KMS-11 (cell line): ENCODE data around the gene WDR72.

Experiments
- H2AFZ ChIP-seq: fragments of 200-600 bp; sonication (generic); 2 replicates; pipeline ENCODE4 v1.6.1; 2016; ENCODE audit warnings: antibody characterized with exemption, mixed run types, low read depth
- H3K27ac ChIP-seq: fragments of 200-600 bp; sonication (generic); 2 replicates; pipeline ENCODE4 v1.6.1; 2016; ENCODE audit warnings: mild to moderate bottlenecking, mixed run types
- H3K27me3 ChIP-seq: fragments of 200-600 bp; sonication (generic); 2 replicates; pipeline ENCODE4 v1.6.1; 2017; ENCODE audit warnings: mild to moderate bottlenecking, low read depth, mixed run types, moderate library complexity; ENCODE audit not compliant: insufficient read depth
- H3K36me3 ChIP-seq: fragments of 200-600 bp; sonication (generic); 2 replicates; pipeline ENCODE4 v1.6.1; 2017; ENCODE audit warnings: mild to moderate bottlenecking, mixed run types; ENCODE audit not compliant: insufficient read depth
- H3K4me1 ChIP-seq: fragments of 200-600 bp; sonication (generic); 2 replicates; pipeline ENCODE4 v1.6.1; 2016; ENCODE audit warnings: mild to moderate bottlenecking, low read depth, mixed run types; ENCODE audit not compliant: poor library complexity, severe bottlenecking
- H3K4me2 ChIP-seq: fragments of 200-600 bp; sonication (generic); 2 replicates; pipeline ENCODE4 v1.7.0; 2016; ENCODE audit warnings: mild to moderate bottlenecking, mixed run types
- H3K4me3 ChIP-seq: fragments of 200-600 bp; sonication (generic); IDR thresholded peaks from 2 replicates; pipeline ENCODE4 v1.6.1; 2017; ENCODE audit warnings: low read depth, low read length, mixed read lengths; ENCODE audit not compliant: insufficient read depth
- H3K79me2 ChIP-seq: fragments of 200-600 bp; sonication (generic); 2 replicates; pipeline ENCODE4 v1.6.1; 2016; ENCODE audit warnings: low read depth, mixed run types; ENCODE audit not compliant: insufficient read depth
- H3K9ac ChIP-seq: fragments of 200-600 bp; sonication (generic); 2 replicates; pipeline ENCODE4 v1.6.1; 2016; ENCODE audit warnings: mild to moderate bottlenecking, mixed run types
- H4K20me1 ChIP-seq: fragments of 200-600 bp; sonication (generic); 2 replicates; pipeline ENCODE4 v1.6.1; 2016; ENCODE audit warnings: mild to moderate bottlenecking, mixed run types; ENCODE audit not compliant: insufficient read depth
- TF ChIP-seq, protein P1 (sequence below): fragments of 200-600 bp; sonication (generic); conservative IDR thresholded peaks from 2 replicates; pipeline ENCODE4 v1.6.1; 2017; ENCODE audit warnings: low read depth, mild to moderate bottlenecking, antibody characterized with exemption, low read length, moderate library complexity, mixed read lengths

WDR72 gene

DNA sequence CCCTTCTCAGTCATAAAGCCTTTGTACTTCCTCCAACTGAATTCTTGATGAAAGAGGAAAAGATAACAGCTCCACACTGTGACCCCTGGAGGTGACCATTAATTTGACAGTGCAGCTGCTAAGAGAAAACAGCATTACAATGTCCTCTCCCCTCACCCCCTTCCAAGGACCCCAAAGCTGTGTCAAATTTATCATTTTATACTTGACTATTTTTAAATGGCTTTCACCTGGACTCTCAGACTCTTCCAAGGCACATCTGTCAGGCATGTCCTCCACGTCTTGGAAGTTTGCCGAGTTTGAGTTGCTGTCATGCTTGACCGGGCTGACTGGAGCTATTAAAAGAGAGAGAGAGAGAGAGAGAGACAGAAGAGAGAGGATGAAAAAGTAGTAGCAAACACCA lies 236.5 kb downstream of the WDR72 start:
- Histone ChIP-seq H3K4me3 (no peak overlapping the region), H3K9ac (no peak overlapping the region), H3K27ac (no peak overlapping the region), H3K4me2 (no peak overlapping the region), H3K27me3 (no peaks in the 10 kb centered on the region), H2AFZ (no peak overlapping the region), H3K36me3 (no peaks in the 10 kb centered on the region), H3K4me1 (no peaks in the 10 kb centered on the region), H3K79me2 (no peaks in the 10 kb centered on the region), H4K20me1 (no peaks in the 10 kb centered on the region)
- TF ChIP-seq, protein P1, sequence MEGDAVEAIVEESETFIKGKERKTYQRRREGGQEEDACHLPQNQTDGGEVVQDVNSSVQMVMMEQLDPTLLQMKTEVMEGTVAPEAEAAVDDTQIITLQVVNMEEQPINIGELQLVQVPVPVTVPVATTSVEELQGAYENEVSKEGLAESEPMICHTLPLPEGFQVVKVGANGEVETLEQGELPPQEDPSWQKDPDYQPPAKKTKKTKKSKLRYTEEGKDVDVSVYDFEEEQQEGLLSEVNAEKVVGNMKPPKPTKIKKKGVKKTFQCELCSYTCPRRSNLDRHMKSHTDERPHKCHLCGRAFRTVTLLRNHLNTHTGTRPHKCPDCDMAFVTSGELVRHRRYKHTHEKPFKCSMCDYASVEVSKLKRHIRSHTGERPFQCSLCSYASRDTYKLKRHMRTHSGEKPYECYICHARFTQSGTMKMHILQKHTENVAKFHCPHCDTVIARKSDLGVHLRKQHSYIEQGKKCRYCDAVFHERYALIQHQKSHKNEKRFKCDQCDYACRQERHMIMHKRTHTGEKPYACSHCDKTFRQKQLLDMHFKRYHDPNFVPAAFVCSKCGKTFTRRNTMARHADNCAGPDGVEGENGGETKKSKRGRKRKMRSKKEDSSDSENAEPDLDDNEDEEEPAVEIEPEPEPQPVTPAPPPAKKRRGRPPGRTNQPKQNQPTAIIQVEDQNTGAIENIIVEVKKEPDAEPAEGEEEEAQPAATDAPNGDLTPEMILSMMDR: no peak

DNA sequence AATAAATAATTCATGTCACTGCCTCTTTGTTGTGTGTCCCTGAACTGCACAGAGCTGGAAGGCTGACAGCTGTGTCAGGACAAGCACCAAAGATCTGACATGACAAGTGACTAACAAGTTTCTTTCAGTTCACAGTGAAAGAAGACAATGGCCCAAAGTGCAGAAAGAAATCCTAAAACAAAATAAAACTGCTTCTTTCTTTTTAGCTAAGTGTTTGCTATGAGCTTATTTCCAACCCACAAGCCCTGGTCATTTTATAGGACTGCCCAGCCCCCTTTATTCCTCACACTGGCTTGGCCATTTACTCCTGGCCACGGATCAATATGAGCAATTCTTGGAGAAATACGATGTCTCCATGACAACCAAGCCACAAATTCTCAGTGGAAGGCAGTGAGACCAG lies 238.5 kb downstream of the WDR72 start:
- Histone ChIP-seq H3K9ac (no peak overlapping the region), H2AFZ (no peak overlapping the region), H3K4me2 (no peak overlapping the region), H4K20me1 (no peaks in the 10 kb centered on the region), H3K36me3 (no peaks in the 10 kb centered on the region), H3K27me3 (no peaks in the 10 kb centered on the region), H3K4me3 (no peak overlapping the region), H3K27ac (no peak overlapping the region), H3K79me2 (no peaks in the 10 kb centered on the region), H3K4me1 (no peaks in the 10 kb centered on the region)
- TF ChIP-seq, protein P1: no peak

DNA sequence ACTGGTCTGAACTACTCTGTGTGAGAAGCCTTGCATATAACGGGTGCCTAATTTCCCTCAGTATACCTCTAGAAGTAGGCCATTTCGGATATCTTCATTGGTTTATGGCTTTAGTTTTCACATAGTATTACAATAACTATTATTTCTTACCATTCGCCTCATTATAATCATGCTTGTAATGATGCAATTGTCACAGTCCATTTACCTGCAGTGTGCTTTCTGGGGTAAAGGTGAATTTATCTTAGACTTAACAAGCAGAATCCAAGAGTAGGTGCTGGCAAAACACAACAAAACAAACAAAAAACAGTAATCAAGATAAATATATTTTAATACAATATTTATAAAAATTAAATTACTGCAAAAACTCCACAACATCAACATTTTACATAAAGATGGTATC lies 246.0 kb downstream of the WDR72 start:
- Histone ChIP-seq H3K9ac (no peak overlapping the region), H3K27ac (no peak overlapping the region), H3K36me3 (no peaks in the 10 kb centered on the region), H3K27me3 (no peaks in the 10 kb centered on the region), H4K20me1 (no peaks in the 10 kb centered on the region), H3K4me3 (no peak overlapping the region), H2AFZ (no peak overlapping the region), H3K4me1 (no peaks in the 10 kb centered on the region), H3K79me2 (no peaks in the 10 kb centered on the region), H3K4me2 (no peak overlapping the region)
- TF ChIP-seq, protein P1: no peak

DNA sequence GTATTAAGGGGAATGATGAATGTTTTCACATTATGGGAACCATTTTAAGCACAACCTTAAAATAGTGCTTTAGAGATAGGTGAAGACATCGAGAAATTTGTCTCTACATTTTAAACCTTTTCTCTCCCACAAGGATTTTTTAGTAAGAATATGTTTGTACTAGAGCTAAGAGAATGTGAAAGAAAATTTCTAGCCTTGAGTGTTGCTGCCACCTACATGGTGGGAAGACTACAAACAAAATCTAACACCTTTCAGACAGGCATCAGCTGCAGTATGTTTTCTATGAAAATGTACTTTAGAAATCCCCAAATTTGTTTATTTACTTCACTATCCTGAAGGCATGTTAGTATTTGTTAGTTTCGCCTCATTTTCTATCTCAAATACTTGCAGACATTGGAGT lies 247.4 kb downstream of the WDR72 start:
- Histone ChIP-seq H3K27ac (no peak overlapping the region), H3K9ac (no peak overlapping the region), H3K4me1 (no peaks in the 10 kb centered on the region), H3K4me2 (no peak overlapping the region), H3K27me3 (no peaks in the 10 kb centered on the region), H3K36me3 (no peaks in the 10 kb centered on the region), H4K20me1 (no peaks in the 10 kb centered on the region), H2AFZ (no peak overlapping the region; the same call in 1 of the 2 replicates), H3K79me2 (no peaks in the 10 kb centered on the region), H3K4me3 (no peak overlapping the region)
- TF ChIP-seq, protein P1: no peak
